Fibroblast of skin of left biceps (primary cell): Measurements from ENCODE around the gene UVRAG.
"Not testable (repeated sequence)": the region's sequence is repeated elsewhere in the genome, so short reads cannot be mapped to it uniquely, and the experiment has no call there.

Experiments
- DNase-seq, 2 experiments: peaks; one replicate each; pipeline ENCODE4 v3.0.0-alpha.2; 2013; ENCODE audit warnings: low read depth in 2 of 2

The UVRAG gene

GRCh38 chr11:75919525-75919924 lies 104.5 kb downstream of the UVRAG start:
- no peak for DNase-seq

GRCh38 chr11:75920848-75921247 lies 105.8 kb downstream of the UVRAG start:
- DNase-seq = no peak

DNA sequence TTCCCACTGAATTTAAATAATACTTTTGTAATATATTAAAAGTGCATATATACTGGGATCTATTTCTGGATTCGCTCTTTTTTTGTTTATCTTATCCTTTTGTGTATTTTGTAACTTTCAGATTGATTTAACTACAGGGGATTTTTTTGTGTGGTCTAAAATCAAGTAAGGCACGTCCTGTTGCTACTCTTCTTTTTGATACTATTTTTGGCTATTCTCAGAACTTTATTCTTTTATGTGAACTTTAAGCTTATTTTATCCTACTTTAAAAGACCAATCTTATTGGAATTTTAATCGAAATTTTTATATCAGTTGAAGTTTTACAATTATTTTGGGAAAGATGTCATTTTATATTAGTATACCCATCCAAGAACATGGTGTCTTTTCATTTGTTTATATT lies 106.8 kb downstream of the UVRAG start:
- DNase-seq = no peak

- no peak for DNase-seq
Observed at GRCh38 chr11:75924966-75925784, 110.2 kb downstream of the UVRAG start.

DNA sequence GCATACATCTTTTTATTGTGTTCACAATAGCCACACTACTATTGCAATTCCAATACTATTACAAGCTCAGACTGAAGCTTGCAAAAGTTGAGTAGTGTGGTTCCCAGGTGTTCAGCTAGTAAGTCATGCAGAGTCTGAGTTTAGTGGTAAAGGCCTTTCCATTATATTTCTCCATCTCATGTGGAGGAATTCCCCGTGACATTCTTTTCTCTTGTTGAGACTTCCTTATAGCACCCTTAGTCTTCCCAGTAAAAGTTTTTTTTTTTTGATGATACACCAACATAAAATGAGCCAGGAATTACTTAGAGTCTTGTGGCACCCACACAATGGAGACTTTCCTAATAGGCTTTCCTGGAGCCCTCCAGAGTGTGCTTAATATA lies 110.8 kb downstream of the UVRAG start:
- DNase-seq = no peak

DNA sequence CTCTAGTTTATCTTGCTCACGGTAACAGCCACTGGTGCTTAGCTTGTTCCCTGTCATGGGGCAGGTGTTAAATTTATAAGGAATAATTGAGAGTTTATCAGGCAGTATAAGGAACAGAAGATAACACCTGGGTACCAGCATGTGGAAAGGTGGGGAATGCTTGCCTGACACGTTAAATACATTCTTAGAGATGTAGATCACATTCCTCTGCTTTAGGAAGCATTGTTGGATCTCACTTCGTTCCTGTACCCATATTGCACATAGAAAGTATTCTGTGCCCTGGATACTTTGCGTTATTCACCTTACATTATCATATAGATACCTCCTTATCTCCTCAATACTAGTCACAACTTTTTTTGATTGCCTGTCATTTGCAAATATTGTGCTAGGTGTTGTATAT lies 114.7 kb downstream of the UVRAG start:
- no peak for DNase-seq

DNA sequence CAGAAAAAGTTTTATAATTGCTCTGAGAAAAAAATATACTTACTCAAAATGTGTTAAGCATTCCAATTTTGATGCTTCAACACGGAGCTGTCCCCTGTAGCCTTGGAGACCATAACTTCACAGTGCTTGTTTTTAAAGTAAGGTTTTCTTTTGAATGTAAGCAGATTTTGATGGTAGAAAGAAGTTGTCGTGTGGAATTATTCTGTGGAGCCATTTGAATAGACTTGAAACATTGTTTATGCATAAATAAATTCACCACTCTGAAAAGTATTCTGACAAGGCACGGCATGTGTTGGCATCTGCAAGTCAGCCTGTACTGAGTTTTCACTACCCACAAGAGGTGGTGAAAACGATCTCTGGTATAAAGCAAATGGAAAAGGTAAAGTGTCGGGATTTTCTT lies 115.5 kb downstream of the UVRAG start:
- DNase-seq = no peak

DNA sequence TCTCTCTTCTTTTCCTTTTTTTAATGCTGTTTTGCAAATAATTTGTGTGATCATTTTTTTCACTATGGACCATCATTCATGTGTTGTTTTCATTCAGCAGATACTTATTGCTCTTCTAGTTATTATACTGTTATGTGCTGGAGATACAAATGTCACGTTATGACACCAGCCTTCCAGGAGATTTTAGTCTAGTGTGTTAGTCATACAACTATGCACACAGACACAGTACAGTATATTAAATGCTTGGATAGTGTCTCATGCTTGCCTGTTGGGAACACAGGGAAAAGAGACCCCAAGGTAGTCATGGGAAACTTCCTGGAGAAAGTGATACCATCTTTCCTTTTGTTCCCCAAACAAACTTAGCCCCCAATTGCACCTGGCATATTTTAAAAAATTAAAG lies 116.1 kb downstream of the UVRAG start:
- DNase-seq = no peak

DNA sequence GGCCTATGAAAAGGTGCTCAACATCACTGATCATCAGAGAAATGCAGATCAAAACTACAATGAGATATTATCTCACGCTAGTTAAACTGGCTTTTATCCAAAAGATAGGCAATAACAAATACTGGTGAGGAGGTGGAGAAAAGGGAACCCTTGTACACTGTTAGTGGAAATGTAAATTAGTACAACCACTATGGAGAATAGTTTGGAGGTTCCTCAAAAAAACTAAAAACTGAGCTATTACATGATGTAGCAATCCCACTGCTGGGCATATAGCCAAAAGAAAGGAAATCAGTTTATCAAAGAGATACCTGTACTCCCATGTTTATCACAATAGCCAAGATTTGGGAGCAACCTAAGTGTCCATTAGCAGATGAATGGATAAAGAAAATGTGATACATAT lies 118.7 kb downstream of the UVRAG start:
- not testable (repeated sequence) for DNase-seq

DNA sequence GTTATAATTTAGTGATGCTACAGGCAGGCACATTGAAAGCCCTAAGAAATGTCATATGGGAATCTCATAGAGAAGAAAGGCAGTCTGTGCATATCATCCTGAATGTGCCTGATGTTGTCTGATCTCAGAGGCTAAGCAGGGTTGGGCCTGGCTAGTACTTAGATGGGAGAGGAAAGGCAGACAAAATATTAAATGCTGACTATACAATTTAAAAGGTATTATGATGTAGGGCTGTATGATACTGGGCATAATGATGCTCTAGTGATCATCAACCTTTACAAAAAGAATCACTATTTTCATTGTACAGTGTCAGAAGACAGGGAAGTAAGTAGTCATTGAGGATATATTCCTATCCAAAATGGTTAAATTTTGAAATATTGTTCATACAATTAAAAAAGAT lies 119.8 kb downstream of the UVRAG start:
- no peak for DNase-seq

DNA sequence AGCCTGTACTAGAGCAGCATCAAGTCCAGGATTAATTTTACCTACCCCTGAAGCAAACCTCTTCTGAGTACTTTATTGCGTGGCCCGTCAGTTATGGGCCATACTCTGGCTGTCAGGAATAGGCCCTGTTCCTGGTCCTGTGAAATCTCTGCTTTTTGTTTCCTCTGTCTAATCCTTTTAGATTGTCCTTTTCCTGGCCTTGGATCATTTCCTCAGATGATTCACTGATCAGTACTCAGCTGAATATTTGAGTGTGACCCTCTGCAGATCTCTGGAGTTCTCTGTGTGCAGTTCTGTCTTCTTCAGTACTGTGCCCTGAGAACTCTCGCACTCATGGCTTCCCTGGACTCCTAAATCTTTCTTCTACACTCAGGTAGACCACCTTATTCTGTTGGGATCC lies 123.5 kb downstream of the UVRAG start:
- no peak for DNase-seq

- no peak for DNase-seq
Observed at GRCh38 chr11:75939516-75939915, 124.5 kb downstream of the UVRAG start.

- no peak for DNase-seq
Observed at GRCh38 chr11:75939992-75940391, 125.0 kb downstream of the UVRAG start.

DNA sequence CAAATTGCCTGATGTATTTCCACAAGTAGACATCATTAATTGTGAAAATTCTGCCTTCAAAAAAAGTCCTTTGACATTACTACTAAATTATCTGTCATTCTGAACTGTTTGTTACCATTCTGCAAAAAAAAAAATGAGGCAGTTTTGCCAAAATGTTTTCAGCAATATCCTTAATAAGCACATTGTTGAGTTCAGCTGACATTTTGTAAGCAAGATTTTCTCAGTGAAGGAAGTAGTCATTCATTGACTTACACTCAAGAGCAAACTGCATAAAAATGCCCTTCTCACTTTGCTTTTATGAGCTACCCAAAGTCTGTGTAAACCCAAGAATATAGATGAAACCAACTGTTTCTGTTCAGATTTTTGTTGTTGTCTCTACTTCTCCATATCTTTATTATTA lies 125.9 kb downstream of the UVRAG start:
- no peak for DNase-seq

GRCh38 chr11:75944515-75944914 lies 129.5 kb downstream of the UVRAG start:
- no peak for DNase-seq

DNA sequence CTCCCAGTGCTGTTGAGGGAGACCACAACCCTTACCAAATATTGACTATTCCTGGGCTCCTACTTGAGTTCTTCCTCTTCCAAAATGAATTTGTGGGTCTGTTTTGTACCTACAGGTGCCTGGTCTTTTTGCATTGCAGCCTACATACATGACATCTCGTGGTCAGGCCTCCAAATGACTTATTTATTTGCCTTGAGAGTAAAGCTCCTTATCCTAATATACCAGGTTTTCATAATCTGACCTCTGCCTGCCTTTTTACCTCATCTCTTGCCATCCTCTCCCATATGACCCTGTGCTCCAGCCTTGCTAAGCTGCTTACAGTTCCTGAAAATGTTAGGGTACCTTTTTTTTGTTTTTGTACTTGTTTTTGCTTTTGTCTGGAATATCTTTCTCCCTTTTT lies 130.4 kb downstream of the UVRAG start:
- no peak for DNase-seq

- DNase-seq = no peak
Observed at GRCh38 chr11:75945947-75946346, 130.9 kb downstream of the UVRAG start.

DNA sequence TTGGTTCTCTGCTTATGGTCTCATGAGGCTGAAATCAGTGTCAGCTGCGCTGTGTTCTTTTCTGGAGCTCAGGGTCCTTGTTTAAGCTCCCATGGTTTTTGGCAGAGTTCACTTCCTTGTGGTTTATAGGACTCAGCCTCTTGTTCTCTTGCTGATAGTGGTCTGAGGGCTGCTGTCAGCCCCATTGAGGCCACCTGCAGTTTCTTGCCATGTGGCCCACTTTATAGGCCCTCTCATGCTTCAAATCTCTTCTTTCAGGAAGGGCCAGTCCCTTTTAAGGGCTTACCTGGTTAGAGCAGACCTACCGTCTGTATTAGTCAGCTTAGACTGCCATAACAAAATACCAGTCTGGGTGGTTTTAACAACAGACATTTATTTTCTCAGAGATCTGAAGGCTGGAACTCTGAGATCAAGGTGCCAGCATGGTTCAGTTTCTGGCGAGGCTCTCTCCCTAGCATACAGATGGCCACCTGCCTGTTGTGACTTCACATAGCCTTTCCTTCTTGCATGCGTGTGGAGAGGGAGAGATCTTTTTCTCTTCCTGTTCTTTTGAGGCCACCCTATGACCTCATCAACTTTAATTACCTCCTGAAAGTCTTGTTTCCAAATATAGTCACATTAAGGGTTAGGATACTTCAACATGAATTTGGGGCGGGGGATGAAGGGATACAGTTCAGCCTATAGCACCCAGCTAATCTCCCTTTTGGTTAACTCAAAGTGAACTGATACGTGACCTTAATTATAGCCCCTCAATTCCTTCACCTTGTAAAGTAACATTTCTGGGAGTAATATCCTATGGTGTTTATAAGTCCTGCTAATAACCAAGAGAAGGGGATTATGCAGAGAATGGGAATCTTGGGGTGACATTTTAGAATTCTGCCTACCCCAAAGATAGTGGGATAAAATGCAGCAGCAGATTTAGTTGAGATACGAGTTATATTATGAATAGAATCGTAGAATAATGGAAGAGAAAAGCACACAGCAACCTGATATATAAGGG lies 131.8 kb downstream of the UVRAG start:
- no peak for DNase-seq

GRCh38 chr11:75949023-75949672 lies 134.1 kb downstream of the UVRAG start:
- peak in 1 of 2 experiments; percentile 36 for DNase-seq

DNA sequence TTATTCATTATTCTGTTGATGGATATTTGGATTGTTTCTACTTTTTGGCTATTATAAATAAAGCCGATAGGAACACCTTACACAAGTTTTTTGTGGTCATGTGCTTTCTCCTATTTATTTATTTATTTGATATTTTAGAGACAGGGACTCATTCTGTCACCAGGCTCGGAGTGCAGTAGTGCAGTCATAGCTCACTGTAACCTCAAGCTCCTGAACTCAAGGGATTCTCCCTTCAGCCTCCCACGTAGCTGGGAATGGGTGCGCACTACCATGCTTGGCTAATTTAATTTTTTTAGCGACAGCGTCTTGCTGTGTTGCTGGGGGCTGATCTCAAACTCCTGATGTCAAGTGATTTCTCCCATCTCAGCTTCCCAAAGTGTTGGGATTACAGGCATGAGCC lies 135.1 kb downstream of the UVRAG start:
- DNase-seq = no peak

- DNase-seq = no peak
Observed at GRCh38 chr11:75954039-75954438, 139.0 kb downstream of the UVRAG start.

DNA sequence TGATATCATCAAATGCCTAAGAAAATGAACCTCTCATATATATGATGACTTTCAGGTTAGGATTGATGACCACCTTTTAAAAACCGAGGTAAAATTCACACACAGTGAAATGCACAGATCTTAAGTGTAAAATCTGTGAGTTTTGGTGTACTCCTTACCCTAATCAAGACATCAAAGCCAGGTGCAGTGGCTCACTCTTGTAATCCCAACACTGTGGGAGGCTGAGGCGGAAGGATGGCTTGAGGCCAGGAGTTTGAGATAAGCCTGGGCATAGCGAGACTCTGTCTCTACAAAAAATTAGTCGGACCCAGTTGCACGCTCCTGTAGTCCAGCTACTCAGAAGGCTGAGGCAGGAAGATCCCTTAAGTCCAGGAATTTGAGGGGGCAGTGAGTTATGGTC lies 140.4 kb downstream of the UVRAG start:
- DNase-seq = no peak
